Gastrocnemius medialis (tissue), 4 donors: ENCODE results near the gene ASAP3. TPM values are rescaled to one million over a fixed set of nuclear protein-coding genes. Genes with fewer than 3 reads are reported as not detected.
"Not testable (repeated sequence)": the region's sequence is repeated elsewhere in the genome, so short reads cannot be mapped to it uniquely, and the experiment has no call there.

Source experiments
- ATAC-seq, 2 donors: fragments of 150-250 bp; one replicate each; pipeline ENCODE4 v1.9.1; 2016
- DNase-seq, 2 donors: peaks; one replicate each; pipeline ENCODE4 v3.0.0-alpha.2; 2019
- H3K27ac ChIP-seq, 4 donors: fragments of 200-600 bp; sonication (generic); 1 replicate in 1 of 4; 2 replicates in 3 of 4; pipeline ENCODE4 v1.5.1; 2016 to 2018; ENCODE audit warnings: mild to moderate bottlenecking in 2 of 4, moderate library complexity in 1 of 4
- H3K27me3 ChIP-seq, 3 donors: fragments of 200-600 bp; sonication (generic) in 2 of 3; 1 replicate in 1 of 3; 2 replicates in 2 of 3; pipeline versions ENCODE4 v1.5.1 to v1.6.0; 2016 to 2019; ENCODE audit warnings: mild to moderate bottlenecking in 1 of 3, moderate library complexity in 1 of 3
- H3K36me3 ChIP-seq, 2 donors: fragments of 200-600 bp; sonication (generic) in 1 of 2; one replicate each; pipeline ENCODE4 v1.5.1; 2017 to 2018
- H3K4me1 ChIP-seq, 2 donors: fragments of 200-600 bp; sonication (generic) in 1 of 2; one replicate each; pipeline ENCODE4 v1.5.1; 2016 to 2017; ENCODE audit warnings: mild to moderate bottlenecking in 2 of 2
- H3K4me3 ChIP-seq, 4 donors: fragments of 200-600 bp; sonication (generic) in 3 of 4; 1 replicate in 1 of 4; 2 replicates in 3 of 4; pipeline ENCODE4 v1.5.1; 2016 to 2019; ENCODE audit warnings: mild to moderate bottlenecking in 2 of 4
- H3K9me3 ChIP-seq, 3 donors: fragments of 200-600 bp; sonication (generic) in 2 of 3; 1 replicate in 1 of 3; 2 replicates in 2 of 3; pipeline ENCODE4 v1.5.1; 2016 to 2019
- POLR2A ChIP-seq, 2 donors: fragments of 450-650 bp; IDR thresholded peaks; one replicate each; pipeline ENCODE4 v1.6.1; 2017; ENCODE audit warnings: antibody characterized with exemption in 2 of 2, mild to moderate bottlenecking in 2 of 2, moderate library complexity in 2 of 2
- in situ Hi-C, 4 donors: fragments of 200-750 bp; cut with MboI; loops; one replicate each; pipeline versions ENCODE4 v1.15.0 to v1.8.0; 2017; ENCODE audit warnings: low sequenced_read_pairs in 4 of 4
- intact Hi-C: fragments of 100-400 bp; cut with DNase I; formaldehyde crosslinking; loops from one replicate; pipeline ENCODE4 v1.15.1; 2023; ENCODE audit warnings: low total_unique reads
- total RNA-seq, 4 donors: library from RNA; depleted of rRNA; stranded (reverse); fragments of >200 nt; gene quantifications; one replicate each; pipeline versions ENCODE4 v1.1.0 to v1.2.3, GENCODE V29; 2016
- TF ChIP-seq, protein P1 (sequence below), 5 experiments: fragments of 450-650 bp in 3 of 5; fragments of 200-600 bp in 2 of 5; sonication (generic) in 2 of 5; IDR thresholded peaks in 4 of 5; conservative IDR thresholded peaks in 1 of 5; 1 replicate in 4 of 5; 2 replicates in 1 of 5; pipeline ENCODE4 v1.5.1; 2016 to 2019; ENCODE audit warnings: antibody characterized with exemption in 5 of 5, mild to moderate bottlenecking in 3 of 5, moderate library complexity in 3 of 5

ASAP3 gene
- total RNA-seq, 4 donors from 2014 or later, result 55.5 to 129 (median 93.2) TPM

DNA sequence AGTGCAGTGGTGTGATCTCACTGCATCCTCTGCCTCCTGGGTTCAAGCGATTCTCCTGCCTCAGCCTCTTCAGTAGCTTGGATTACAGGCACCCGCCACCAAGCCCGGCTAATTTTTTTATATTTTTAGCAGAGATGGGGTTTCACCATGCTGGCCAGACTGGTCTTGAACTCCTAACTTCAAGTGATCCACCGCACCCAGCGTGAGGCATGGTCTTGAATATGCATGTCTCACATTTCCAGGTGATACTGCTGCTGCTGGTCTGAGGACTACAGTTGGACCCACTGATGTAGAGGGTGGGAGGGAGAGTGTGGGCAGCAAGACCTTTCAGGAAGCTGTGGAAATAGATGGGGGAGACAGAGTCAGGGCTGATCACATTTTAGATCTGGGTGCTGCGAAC, 21.9 kb upstream of the ASAP3 start:
- intact Hi-C loops, result no loop called here
- Histone ChIP-seq H3K27ac (no peak overlapping the region), H3K9me3 (no peaks in the 10 kb centered on the region), H3K36me3 (no peaks in the 10 kb centered on the region), H3K4me1 (no peaks in the 10 kb centered on the region), H3K4me3 (no peak overlapping the region), H3K27me3 (no peaks in the 10 kb centered on the region)
- ATAC-seq (no peak), DNase-seq (no peak)
- TF ChIP-seq, protein P1, sequence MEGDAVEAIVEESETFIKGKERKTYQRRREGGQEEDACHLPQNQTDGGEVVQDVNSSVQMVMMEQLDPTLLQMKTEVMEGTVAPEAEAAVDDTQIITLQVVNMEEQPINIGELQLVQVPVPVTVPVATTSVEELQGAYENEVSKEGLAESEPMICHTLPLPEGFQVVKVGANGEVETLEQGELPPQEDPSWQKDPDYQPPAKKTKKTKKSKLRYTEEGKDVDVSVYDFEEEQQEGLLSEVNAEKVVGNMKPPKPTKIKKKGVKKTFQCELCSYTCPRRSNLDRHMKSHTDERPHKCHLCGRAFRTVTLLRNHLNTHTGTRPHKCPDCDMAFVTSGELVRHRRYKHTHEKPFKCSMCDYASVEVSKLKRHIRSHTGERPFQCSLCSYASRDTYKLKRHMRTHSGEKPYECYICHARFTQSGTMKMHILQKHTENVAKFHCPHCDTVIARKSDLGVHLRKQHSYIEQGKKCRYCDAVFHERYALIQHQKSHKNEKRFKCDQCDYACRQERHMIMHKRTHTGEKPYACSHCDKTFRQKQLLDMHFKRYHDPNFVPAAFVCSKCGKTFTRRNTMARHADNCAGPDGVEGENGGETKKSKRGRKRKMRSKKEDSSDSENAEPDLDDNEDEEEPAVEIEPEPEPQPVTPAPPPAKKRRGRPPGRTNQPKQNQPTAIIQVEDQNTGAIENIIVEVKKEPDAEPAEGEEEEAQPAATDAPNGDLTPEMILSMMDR (IDR thresholded peaks at IDR 0.05 in 4 of 5, conservative IDR thresholded peaks at IDR 0.05 in 1 of 5), result no peak
- TF ChIP-seq POLR2A (IDR thresholded peaks at IDR 0.05), result no peak
- in situ Hi-C loops, result no loop called here

DNA sequence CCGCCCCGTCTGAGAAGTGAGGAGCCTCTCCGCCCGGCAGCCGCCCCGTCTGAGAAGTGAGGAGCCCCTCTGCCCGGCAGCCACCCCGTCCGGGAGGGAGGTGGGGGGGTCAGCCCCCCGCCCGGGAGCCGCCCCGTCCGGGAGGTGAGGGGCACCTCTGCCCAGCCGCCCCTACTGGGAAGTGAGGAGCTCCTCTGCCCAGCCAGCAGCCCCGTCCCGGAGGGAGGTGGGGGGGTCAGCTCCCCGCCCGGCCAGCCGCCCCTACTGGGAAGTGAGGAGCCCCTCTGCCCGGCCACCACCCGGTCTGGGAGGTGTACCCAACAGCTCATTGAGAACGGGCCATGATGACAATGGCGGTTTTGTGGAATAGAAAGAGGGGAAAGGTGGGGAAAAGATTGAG, 20.2 kb upstream of the ASAP3 start:
- ATAC-seq, DNase-seq, H3K4me1 ChIP-seq, H3K9me3 ChIP-seq, H3K27ac ChIP-seq, intact Hi-C loops, H3K27me3 ChIP-seq, in situ Hi-C loops, H3K36me3 ChIP-seq, H3K4me3 ChIP-seq: not testable (repeated sequence)

- Histone ChIP-seq H3K27ac (no peak overlapping the region), H3K27me3 (no peaks in the 10 kb centered on the region), H3K9me3 (no peaks in the 10 kb centered on the region), H3K4me3 (no peak overlapping the region), H3K36me3 (no peaks in the 10 kb centered on the region), H3K4me1 (no peaks in the 10 kb centered on the region)
- intact Hi-C loops, result no loop called here
- no peak for TF ChIP-seq POLR2A (IDR thresholded peaks at IDR 0.05)
- TF ChIP-seq, protein P1 (IDR thresholded peaks at IDR 0.05 in 4 of 5, conservative IDR thresholded peaks at IDR 0.05 in 1 of 5), result no peak
- in situ Hi-C loops, result no loop called here
- DNase-seq, result no peak
- no peak for ATAC-seq
Observed at GRCh38 chr1:23502951-23503350, 19.0 kb upstream of the ASAP3 start.

- TF ChIP-seq, protein P1 (IDR thresholded peaks at IDR 0.05 in 4 of 5, conservative IDR thresholded peaks at IDR 0.05 in 1 of 5), result no peak
- TF ChIP-seq POLR2A (IDR thresholded peaks at IDR 0.05), result no peak
- ATAC-seq (no peak), DNase-seq (no peak)
- H3K36me3 ChIP-seq, result no peaks in the 10 kb centered on the region
- intact Hi-C loops (no loop called here), in situ Hi-C loops (no loop called here)
- no peak overlapping the region for H3K27ac ChIP-seq
- H3K9me3 ChIP-seq, result no peaks in the 10 kb centered on the region
- H3K4me3 ChIP-seq, result no peak overlapping the region
- no peaks in the 10 kb centered on the region for H3K4me1 ChIP-seq
- H3K27me3 ChIP-seq, result no peaks in the 10 kb centered on the region
Observed at GRCh38 chr1:23500466-23500865, 16.5 kb upstream of the ASAP3 start.

GRCh38 chr1:23497777-23498439, 13.9 kb upstream of the ASAP3 start:
- H3K4me3 ChIP-seq, result no peak overlapping the region
- intact Hi-C loops, result loop anchor here (1.0 kb wide), 2 partner anchors 42 to 139 kb away; no protein-coding TSS in a partner anchor
- H3K27me3 ChIP-seq, result no peaks in the 10 kb centered on the region
- DNase-seq (no peak), ATAC-seq (no peak)
- in situ Hi-C loops, result loop anchor here in 3 of 4 donors (5.0 kb wide), 2 partner anchors 39 to 44 kb away; no protein-coding TSS in a partner anchor
- H3K4me1 ChIP-seq, result no peaks in the 10 kb centered on the region
- TF ChIP-seq POLR2A (IDR thresholded peaks at IDR 0.05), result no peak
- TF ChIP-seq, protein P1 (IDR thresholded peaks at IDR 0.05 in 4 of 5, conservative IDR thresholded peaks at IDR 0.05 in 1 of 5), result no peak
- H3K9me3 ChIP-seq, result no peaks in the 10 kb centered on the region
- no peaks in the 10 kb centered on the region for H3K36me3 ChIP-seq
- no peak overlapping the region for H3K27ac ChIP-seq
